ENCODE results near the gene UHRF2. TPM values are rescaled to one million over a fixed set of nuclear protein-coding genes. Genes with fewer than 3 reads are reported as not detected.
A peak's percentile ranks its signal among the peaks of the same experiment; 100 is the strongest.

Gene UHRF2
- total RNA-seq, 1 experiment from 2014 or later: 58.3 TPM

GRCh38 chr9:6549106-6549800, 136.3 kb downstream of the UHRF2 start:
- peaks cover 19% of the 10 kb centered on the region for H3K4me1 Mint-ChIP-seq (ENCODE audit: insufficient read depth, unreplicated experiment)
- intact Hi-C loops (cut with micrococcal nuclease): no loop called here
- no peak overlapping the region for H3K27ac Mint-ChIP-seq (ENCODE audit: low read depth, unreplicated experiment)
- POLR2A ChIA-PET: no interaction called here
- no peaks in the 10 kb centered on the region for H3K9me3 Mint-ChIP-seq (ENCODE audit: unreplicated experiment)
- no TSS peak for BruUV-seq (replicated peaks)
- CTCF ChIA-PET: interaction anchor here (1.3 kb wide), 1 partner anchor 36 kb away, joined by 4 read pairs; no protein-coding TSS in a partner anchor
- H3K36me3 Mint-ChIP-seq (ENCODE audit: insufficient read depth, unreplicated experiment): peaks cover 6% of the 10 kb centered on the region
- TF ChIP-seq, protein P1, sequence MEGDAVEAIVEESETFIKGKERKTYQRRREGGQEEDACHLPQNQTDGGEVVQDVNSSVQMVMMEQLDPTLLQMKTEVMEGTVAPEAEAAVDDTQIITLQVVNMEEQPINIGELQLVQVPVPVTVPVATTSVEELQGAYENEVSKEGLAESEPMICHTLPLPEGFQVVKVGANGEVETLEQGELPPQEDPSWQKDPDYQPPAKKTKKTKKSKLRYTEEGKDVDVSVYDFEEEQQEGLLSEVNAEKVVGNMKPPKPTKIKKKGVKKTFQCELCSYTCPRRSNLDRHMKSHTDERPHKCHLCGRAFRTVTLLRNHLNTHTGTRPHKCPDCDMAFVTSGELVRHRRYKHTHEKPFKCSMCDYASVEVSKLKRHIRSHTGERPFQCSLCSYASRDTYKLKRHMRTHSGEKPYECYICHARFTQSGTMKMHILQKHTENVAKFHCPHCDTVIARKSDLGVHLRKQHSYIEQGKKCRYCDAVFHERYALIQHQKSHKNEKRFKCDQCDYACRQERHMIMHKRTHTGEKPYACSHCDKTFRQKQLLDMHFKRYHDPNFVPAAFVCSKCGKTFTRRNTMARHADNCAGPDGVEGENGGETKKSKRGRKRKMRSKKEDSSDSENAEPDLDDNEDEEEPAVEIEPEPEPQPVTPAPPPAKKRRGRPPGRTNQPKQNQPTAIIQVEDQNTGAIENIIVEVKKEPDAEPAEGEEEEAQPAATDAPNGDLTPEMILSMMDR (IDR thresholded peaks at IDR 0.05; ENCODE audit: unreplicated experiment): no peak
- H3K4me3 Mint-ChIP-seq (ENCODE audit: unreplicated experiment): no peak overlapping the region
- no peak for DNase-seq (ENCODE audit: unreplicated experiment)
- no peaks in the 10 kb centered on the region for H3K27me3 Mint-ChIP-seq (ENCODE audit: insufficient read depth, unreplicated experiment)

- Mint-ChIP-seq H3K4me3 (ENCODE audit: unreplicated experiment) (no peak overlapping the region), H3K36me3 (ENCODE audit: insufficient read depth, unreplicated experiment) (peaks cover 6% of the 10 kb centered on the region), H3K9me3 (ENCODE audit: unreplicated experiment) (no peaks in the 10 kb centered on the region), H3K27ac (ENCODE audit: low read depth, unreplicated experiment) (no peak overlapping the region), H3K27me3 (ENCODE audit: insufficient read depth, unreplicated experiment) (no peaks in the 10 kb centered on the region), H3K4me1 (ENCODE audit: insufficient read depth, unreplicated experiment) (peaks cover 19% of the 10 kb centered on the region)
- DNase-seq (ENCODE audit: unreplicated experiment): no peak
- ChIA-PET CTCF (no interaction called here), POLR2A (no interaction called here)
- TF ChIP-seq, protein P1 (IDR thresholded peaks at IDR 0.05; ENCODE audit: unreplicated experiment): no peak
- no TSS peak for BruUV-seq (replicated peaks)
- intact Hi-C loops (cut with micrococcal nuclease): no loop called here
These were observed 138.1 kb downstream of the UHRF2 start for GRCh38 chr9:6551136-6551535.

GRCh38 chr9:6552033-6552432, 139.0 kb downstream of the UHRF2 start:
- H3K27ac Mint-ChIP-seq (ENCODE audit: low read depth, unreplicated experiment): no peak overlapping the region
- H3K27me3 Mint-ChIP-seq (ENCODE audit: insufficient read depth, unreplicated experiment): no peaks in the 10 kb centered on the region
- H3K36me3 Mint-ChIP-seq (ENCODE audit: insufficient read depth, unreplicated experiment): peaks cover 6% of the 10 kb centered on the region
- TF ChIP-seq, protein P1 (IDR thresholded peaks at IDR 0.05; ENCODE audit: unreplicated experiment): no peak
- BruUV-seq (replicated peaks): no TSS peak
- CTCF ChIA-PET: interaction anchor here (0.6 to 1.5 kb wide), 4 partner anchors 9 to 198 kb away, joined by 3 to 4 read pairs (median 4); no protein-coding TSS in a partner anchor
- peak; percentile 66 for DNase-seq (ENCODE audit: unreplicated experiment)
- H3K9me3 Mint-ChIP-seq (ENCODE audit: unreplicated experiment): no peaks in the 10 kb centered on the region
- peaks cover 19% of the 10 kb centered on the region for H3K4me1 Mint-ChIP-seq (ENCODE audit: insufficient read depth, unreplicated experiment)
- intact Hi-C loops (cut with micrococcal nuclease): no loop called here
- H3K4me3 Mint-ChIP-seq (ENCODE audit: unreplicated experiment): no peak overlapping the region
- POLR2A ChIA-PET: interaction anchor here (0.8 to 1.2 kb wide), 2 partner anchors 11 to 15 kb away, joined by 3 to 4 read pairs; no protein-coding TSS in a partner anchor

DNA sequence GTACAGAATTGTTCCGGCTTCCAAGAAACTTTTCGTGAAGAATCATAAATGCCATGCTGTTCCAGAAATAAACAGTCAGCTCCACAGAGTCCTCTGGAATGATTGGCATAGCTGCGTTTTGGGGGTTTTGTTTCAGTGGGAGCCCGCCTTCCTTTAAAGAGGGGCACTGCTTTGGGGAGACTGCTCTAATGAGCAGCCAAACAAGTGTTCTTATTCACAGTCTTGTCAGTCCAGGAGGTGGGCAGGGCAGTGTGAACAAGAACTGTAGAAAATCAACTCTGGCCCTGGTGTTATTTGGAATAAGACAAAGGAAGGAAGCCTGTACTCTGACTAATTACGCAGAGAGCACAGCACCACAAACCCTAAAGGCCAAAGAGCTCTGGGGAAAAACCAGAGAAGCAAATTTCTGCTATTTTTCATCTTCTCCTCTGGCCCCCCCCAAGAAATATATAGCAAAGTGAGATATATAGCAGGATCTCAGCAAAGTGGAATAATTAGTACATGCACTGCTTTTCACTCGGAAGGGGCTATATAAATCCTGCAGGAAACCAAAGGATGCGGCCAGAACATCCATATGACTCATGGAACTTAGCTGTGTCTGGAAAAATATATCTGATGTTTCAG, 139.6 kb downstream of the UHRF2 start:
- Mint-ChIP-seq H3K27ac (ENCODE audit: low read depth, unreplicated experiment) (no peak overlapping the region), H3K36me3 (ENCODE audit: insufficient read depth, unreplicated experiment) (peaks cover 9% of the 10 kb centered on the region), H3K4me3 (ENCODE audit: unreplicated experiment) (no peak overlapping the region), H3K27me3 (ENCODE audit: insufficient read depth, unreplicated experiment) (no peaks in the 10 kb centered on the region), H3K4me1 (ENCODE audit: insufficient read depth, unreplicated experiment) (peaks cover 19% of the 10 kb centered on the region), H3K9me3 (ENCODE audit: unreplicated experiment) (no peaks in the 10 kb centered on the region)
- no peak for DNase-seq (ENCODE audit: unreplicated experiment)
- TF ChIP-seq, protein P1 (IDR thresholded peaks at IDR 0.05; ENCODE audit: unreplicated experiment): no peak
- CTCF ChIA-PET: interaction anchor here (0.5 to 1.5 kb wide), 5 partner anchors 10 to 199 kb away, joined by 3 to 4 read pairs (median 3); no protein-coding TSS in a partner anchor
- POLR2A ChIA-PET: interaction anchor here (0.8 to 1.2 kb wide), 2 partner anchors 11 to 14 kb away, joined by 3 to 4 read pairs; no protein-coding TSS in a partner anchor
- BruUV-seq (replicated peaks): no TSS peak
- intact Hi-C loops (cut with micrococcal nuclease): no loop called here

Data from MCF 10A (cell line).